Vagina (tissue), 2 donors: ENCODE results near the gene RILP.

ENCODE experiments used
- CTCF ChIP-seq, 3 experiments: fragments of 450-650 bp in 2 of 3; fragments of 200-600 bp in 1 of 3; sonication (generic) in 1 of 3; IDR thresholded peaks; one replicate each; pipeline ENCODE4 v1.5.1; 2017 to 2019; ENCODE audit warnings: antibody characterized with exemption in 3 of 3, mild to moderate bottlenecking in 2 of 3, moderate library complexity in 2 of 3
- POLR2A ChIP-seq, 2 donors: fragments of 450-650 bp; IDR thresholded peaks; one replicate each; pipeline ENCODE4 v1.6.1; 2017; ENCODE audit warnings: antibody characterized with exemption in 2 of 2, mild to moderate bottlenecking in 2 of 2, moderate library complexity in 2 of 2
- POLR2AphosphoS5 ChIP-seq, 2 donors: sonication (generic); formaldehyde crosslinking; IDR thresholded peaks; one replicate each; pipeline ENCODE4 v1.9.0; 2017; ENCODE audit warnings: antibody characterized with exemption in 2 of 2, mild to moderate bottlenecking in 2 of 2, low read depth in 1 of 2; ENCODE audit not compliant: insufficient read depth in 1 of 2

GRCh38 chr17:1629504-1630310 lies 20.0 kb downstream of the RILP start:
- TF ChIP-seq CTCF (IDR thresholded peaks at IDR 0.05), result peak in 2 of 3 experiments; percentile 31 to 34
- TF ChIP-seq POLR2A (IDR thresholded peaks at IDR 0.05), result no peak
- TF ChIP-seq POLR2AphosphoS5 (IDR thresholded peaks at IDR 0.05; ENCODE audit: insufficient read depth in 1 of 2, low read depth in 1 of 2), result no peak
